Ishikawa (cell line): ENCODE results near the gene GSTA1.

Source experiments
- CEBPB ChIP-seq: IDR thresholded peaks from 2 replicates; pipeline ENCODE4 v1.6.1; 2012
- CREB1 ChIP-seq: IDR thresholded peaks from 2 replicates; pipeline ENCODE4 v1.6.1; 2012; ENCODE audit warnings: low read depth
- EP300 ChIP-seq: IDR thresholded peaks from 2 replicates; pipeline ENCODE4 v1.6.1; 2012; ENCODE audit warnings: borderline replicate concordance
- FOXM1 ChIP-seq: IDR thresholded peaks from 2 replicates; pipeline ENCODE4 v1.6.1; 2012; ENCODE audit warnings: low read depth, borderline replicate concordance
- MAX ChIP-seq: IDR thresholded peaks from 2 replicates; pipeline ENCODE4 v1.6.1; 2012
- RAD21 ChIP-seq: IDR thresholded peaks from 2 replicates; pipeline ENCODE4 v1.6.1; 2012; ENCODE audit warnings: low read depth
- REST ChIP-seq: IDR thresholded peaks from 2 replicates; pipeline ENCODE4 v1.6.1; 2012; ENCODE audit warnings: low read depth, mild to moderate bottlenecking
- TEAD4 ChIP-seq: IDR thresholded peaks from 2 replicates; pipeline ENCODE4 v1.6.1; 2012
- YY1 ChIP-seq: IDR thresholded peaks from 2 replicates; pipeline ENCODE4 v1.6.1; 2012; ENCODE audit warnings: low read depth

DNA sequence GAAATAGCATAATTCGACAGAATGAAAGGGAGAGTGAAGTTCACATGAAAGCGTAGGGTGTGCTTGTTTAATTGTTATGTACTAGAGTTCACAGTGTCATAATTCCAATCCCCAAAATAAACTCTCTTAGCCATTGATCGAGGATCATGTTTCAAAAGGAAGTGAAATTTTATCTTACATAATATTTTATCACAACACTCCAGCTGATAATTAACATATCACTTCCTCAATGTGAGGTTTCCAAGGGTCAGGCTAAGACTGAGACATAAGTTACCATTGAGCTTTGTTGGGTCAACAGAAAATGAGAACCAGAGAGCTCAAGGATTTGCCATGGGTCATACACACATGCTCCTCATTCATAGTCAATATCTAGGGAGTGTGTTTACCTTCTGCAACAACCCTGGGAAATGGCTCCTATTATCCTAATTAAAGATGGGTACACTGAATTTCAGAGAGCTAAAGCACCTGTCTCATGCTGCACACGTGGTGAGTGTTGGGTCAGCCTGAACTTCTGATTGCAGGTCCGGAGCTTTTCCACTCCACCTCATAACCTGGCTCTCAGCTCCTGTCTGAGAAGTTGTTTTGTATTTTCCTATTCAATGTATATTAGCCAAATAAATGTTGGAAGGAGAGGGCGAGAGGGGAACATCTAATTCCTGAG lies 43.4 kb downstream of the GSTA1 start:
- TF ChIP-seq EP300: no peak
- no peak for TF ChIP-seq REST
- no peak for TF ChIP-seq CEBPB
- no peak for TF ChIP-seq CREB1
- TF ChIP-seq RAD21: no peak
- TF ChIP-seq YY1: no peak
- TF ChIP-seq MAX: no peak
- no peak for TF ChIP-seq FOXM1
- TF ChIP-seq TEAD4: no peak
